HepG2 (cell line): ENCODE results near the gene OARD1. TPM values are rescaled to one million over a fixed set of nuclear protein-coding genes. Genes with fewer than 3 reads are reported as not detected.

ENCODE experiments used
- CEBPB ChIP-seq: IDR thresholded peaks from 2 replicates; pipeline ENCODE4 v1.6.1; 2011; ENCODE audit warnings: low read depth, low read length, improper control_type of control experiment, borderline replicate concordance
- FLYWCH1 ChIP-seq: sonication (generic); formaldehyde crosslinking; IDR thresholded peaks from 2 replicates; pipeline ENCODE4 v1.8.1; 2023; ENCODE audit warnings: mild to moderate bottlenecking, missing genetic modification reagents
- FOXO4 ChIP-seq: sonication (generic); formaldehyde crosslinking; conservative IDR thresholded peaks from 2 replicates; pipeline ENCODE4 v1.8.1; 2023; ENCODE audit warnings: missing genetic modification reagents
- HMG20A ChIP-seq: IDR thresholded peaks from 2 replicates; pipeline ENCODE4 v1.6.1; 2016; ENCODE audit warnings: borderline replicate concordance
- NFE2L1 ChIP-seq: sonication (generic); formaldehyde crosslinking; IDR thresholded peaks from 2 replicates; pipeline ENCODE4 v1.4.0; 2020; ENCODE audit warnings: missing genetic modification reagents, mild to moderate bottlenecking, borderline replicate concordance
- NFRKB ChIP-seq: fragments of 450-650 bp; IDR thresholded peaks from 2 replicates; pipeline ENCODE4 v1.6.1; 2017
- NONO ChIP-seq, 2 experiments: fragments of 450-650 bp in 1 of 2; sonication (generic) in 1 of 2; formaldehyde crosslinking in 1 of 2; IDR thresholded peaks in 1 of 2; conservative IDR thresholded peaks in 1 of 2; 2 replicates each; pipeline versions ENCODE4 v1.6.1 to v1.8.0; 2017 to 2022; ENCODE audit warnings: mild to moderate bottlenecking in 1 of 2, missing genetic modification reagents in 1 of 2, moderate library complexity in 1 of 2
- PATZ1 ChIP-seq: sonication (generic); formaldehyde crosslinking; IDR thresholded peaks from 2 replicates; pipeline ENCODE4 v1.4.0; 2020; ENCODE audit warnings: missing genetic modification reagents
- PCBP1 ChIP-seq: fragments of 200-400 bp; formaldehyde crosslinking; IDR thresholded peaks from 2 replicates; pipeline ENCODE4 v1.6.1; 2017; ENCODE audit warnings: mild to moderate bottlenecking, low read depth, low read length, borderline replicate concordance
- RBM39 ChIP-seq: fragments of 200-400 bp; formaldehyde crosslinking; IDR thresholded peaks from one replicate; pipeline ENCODE4 v1.6.1; 2018; ENCODE audit warnings: antibody characterized with exemption, mild to moderate bottlenecking, low read depth, low read length; ENCODE audit not compliant: poor library complexity, severe bottlenecking
- SMARCC2 ChIP-seq: fragments of 450-650 bp; IDR thresholded peaks from 2 replicates; pipeline ENCODE4 v1.6.1; 2017; ENCODE audit warnings: antibody characterized with exemption, mild to moderate bottlenecking
- STAG1 ChIP-seq: sonication (generic); formaldehyde crosslinking; IDR thresholded peaks from 2 replicates; pipeline ENCODE4 v1.4.0; 2020; ENCODE audit warnings: missing genetic modification reagents
- STAT5B ChIP-seq: sonication (generic); formaldehyde crosslinking; IDR thresholded peaks from 2 replicates; pipeline ENCODE4 v1.4.0; 2020; ENCODE audit warnings: missing genetic modification reagents
- TFDP1 ChIP-seq: IDR thresholded peaks from 2 replicates; pipeline ENCODE4 v1.6.1; 2016; ENCODE audit warnings: missing compliant biosample characterization, missing genetic modification reagents, borderline replicate concordance
- TSC22D2 ChIP-seq: sonication (generic); formaldehyde crosslinking; IDR thresholded peaks from 2 replicates; pipeline ENCODE4 v1.5.1; 2020; ENCODE audit warnings: missing genetic modification reagents, mild to moderate bottlenecking, borderline replicate concordance
- U2AF1 ChIP-seq: fragments of 200-400 bp; formaldehyde crosslinking; optimal IDR thresholded peaks from 2 replicates; pipeline ENCODE3; 2017; ENCODE audit warnings: mild to moderate bottlenecking, low read depth, low read length
- ZFP1 ChIP-seq: IDR thresholded peaks from 2 replicates; pipeline ENCODE4 v1.6.1; 2016
- ZFX ChIP-seq: sonication (generic); formaldehyde crosslinking; IDR thresholded peaks from 2 replicates; pipeline ENCODE4 v1.4.0; 2020; ENCODE audit warnings: mild to moderate bottlenecking, low read depth, missing genetic modification reagents, moderate library complexity
- ZKSCAN8 ChIP-seq: IDR thresholded peaks from 2 replicates; pipeline ENCODE4 v1.6.1; 2016; ENCODE audit warnings: borderline replicate concordance, missing genetic modification reagents, missing compliant biosample characterization
- ZNF17 ChIP-seq: sonication (generic); formaldehyde crosslinking; IDR thresholded peaks from 2 replicates; pipeline ENCODE4 v1.5.0; 2020; ENCODE audit warnings: mild to moderate bottlenecking, missing genetic modification reagents
- ZNF597 ChIP-seq: sonication (generic); formaldehyde crosslinking; IDR thresholded peaks from 2 replicates; pipeline ENCODE4 v1.5.0; 2020; ENCODE audit warnings: missing genetic modification reagents
- ZNF672 ChIP-seq: sonication (generic); formaldehyde crosslinking; IDR thresholded peaks from 2 replicates; pipeline ENCODE4 v1.8.1; 2022; ENCODE audit warnings: missing genetic modification reagents
- ZNF792 ChIP-seq: IDR thresholded peaks from 2 replicates; pipeline ENCODE4 v1.6.1; 2016
- polyA plus RNA-seq, 8 experiments: library from polyadenylated mRNA; depleted of rRNA in 3 of 8; stranded (reverse) in 7 of 8; unstranded in 1 of 8; fragments of >200 nt; fragmentation: Illumina TruSeq in 4 of 8; extraction: Trizol in 4 of 8; gene quantifications; 2 replicates each; pipeline versions ENCODE4 v1.2.1 to v1.2.3, GENCODE V29; 2011 to 2016; ENCODE audit warnings: low read depth in 4 of 8, missing spikeins in 1 of 8, mixed read lengths in 1 of 8; ENCODE audit not compliant: insufficient read depth in 1 of 8
- total RNA-seq, 5 experiments: library from RNA; depleted of rRNA; stranded (reverse); fragments of >200 nt; fragmentation: Illumina TruSeq; extraction: Trizol; gene quantifications; 2 replicates each; pipeline ENCODE4 v1.2.3, GENCODE V29; 2016; ENCODE audit warnings: low read depth in 1 of 5
- TF ChIP-seq, protein P1 (sequence below), 2 experiments: fragments of 450-650 bp in 1 of 2; sonication (generic) in 1 of 2; formaldehyde crosslinking; IDR thresholded peaks; 2 replicates each; pipeline versions ENCODE4 v1.5.0 to v1.8.0; 2020 to 2022; ENCODE audit warnings: mild to moderate bottlenecking in 1 of 2, missing genetic modification reagents in 1 of 2

OARD1 gene
- total and polyA plus RNA-seq, 2 of the 13 experiments (the other 11 are each of a cell fraction or from before 2014, with no cell fraction given): 18.4 to 49.0 TPM

- TF ChIP-seq TFDP1 (CRISPR knock-in tag): no peak
- TF ChIP-seq HMG20A (CRISPR knock-in tag): peak; percentile 56; the same call in 1 of the 2 replicates
- TF ChIP-seq CEBPB: no peak
- peak; percentile 89 for TF ChIP-seq ZNF792 (CRISPR knock-in tag)
- TF ChIP-seq ZNF597: 0 out of 2 replicates have a peak, but pooled peaks have one; percentile 55
- TF ChIP-seq FOXO4: no peak
- TF ChIP-seq NONO (IDR thresholded peaks at IDR 0.05): no peak
- no peak for TF ChIP-seq NONO (CRISPR knock-in tag; conservative IDR thresholded peaks at IDR 0.05)
- TF ChIP-seq ZNF17: no peak
- no peak for TF ChIP-seq ZNF672
- TF ChIP-seq NFRKB: no peak
- peak; percentile 86 for TF ChIP-seq PATZ1 (CRISPR knock-in tag)
- no peak for TF ChIP-seq RBM39
- TF ChIP-seq SMARCC2: no peak
- TF ChIP-seq TSC22D2 (CRISPR knock-in tag): no peak
- TF ChIP-seq ZFX (CRISPR knock-in tag): no peak; the same call in none of the 2 replicates
- TF ChIP-seq, protein P1, sequence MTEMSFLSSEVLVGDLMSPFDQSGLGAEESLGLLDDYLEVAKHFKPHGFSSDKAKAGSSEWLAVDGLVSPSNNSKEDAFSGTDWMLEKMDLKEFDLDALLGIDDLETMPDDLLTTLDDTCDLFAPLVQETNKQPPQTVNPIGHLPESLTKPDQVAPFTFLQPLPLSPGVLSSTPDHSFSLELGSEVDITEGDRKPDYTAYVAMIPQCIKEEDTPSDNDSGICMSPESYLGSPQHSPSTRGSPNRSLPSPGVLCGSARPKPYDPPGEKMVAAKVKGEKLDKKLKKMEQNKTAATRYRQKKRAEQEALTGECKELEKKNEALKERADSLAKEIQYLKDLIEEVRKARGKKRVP (CRISPR knock-in tag; IDR thresholded peaks at IDR 0.05): no peak
- no peak for TF ChIP-seq STAG1 (CRISPR knock-in tag)
- no peak for TF ChIP-seq U2AF1
- peak; percentile 72 for TF ChIP-seq ZFP1 (CRISPR knock-in tag)
- no peak for TF ChIP-seq PCBP1
- no peak for TF ChIP-seq NFE2L1
- TF ChIP-seq ZKSCAN8 (CRISPR knock-in tag): no peak; the same call in 1 of the 2 replicates
- TF ChIP-seq FLYWCH1 (CRISPR knock-in tag): no peak
- TF ChIP-seq STAT5B (CRISPR knock-in tag): no peak
These were observed 31.8 kb downstream of the OARD1 start (continued) for GRCh38 chr6:41040101-41040939.
